HCT116 (cell line): ENCODE results near the gene UVRAG. TPM values are rescaled to one million over a fixed set of nuclear protein-coding genes. Genes with fewer than 3 reads are reported as not detected.

ENCODE experiments used
- ATAC-seq: fragments of 200-7000 bp; cut with Tn5 transposase; 2 replicates; pipeline ENCODE4 v1.9.1; 2020; ENCODE audit warnings: mild to moderate bottlenecking, moderate library complexity
- BruUV-seq: library from RNA; stranded (reverse); fragments of 400-500 nt; replicated peaks from 2 replicates; lab custom pipeline; 2021; lab: Mats Ljungman, UMichigan
- CTCF ChIA-PET: fragments of 300-600 bp; sonication (Branson Sonifier 250); formaldehyde crosslinking; loops from one replicate; lab custom pipeline; 2021; ENCODE audit warnings: antibody characterized with exemption; lab: Charles Lee
- POLR2A ChIA-PET: fragments of 300-600, 350-600 bp; sonication (Branson Sonifier 250); formaldehyde crosslinking; loops from one replicate; lab custom pipeline; 2021; ENCODE audit warnings: antibody characterized with exemption; lab: Charles Lee
- RAD21 ChIA-PET, 2 experiments: fragments of 300-600 bp; sonication (Branson Sonifier 250); formaldehyde crosslinking; loops; one replicate each; lab custom pipeline; 2023; ENCODE audit warnings: low total read pairs in 2 of 2; ENCODE audit not compliant: uncharacterized antibody in 2 of 2, unreplicated experiment in 2 of 2, low non-redundant PET in 1 of 2; lab: Charles Lee
- DNase-seq: peaks from one replicate; pipeline ENCODE4 v3.0.0-alpha.2; 2010; ENCODE audit warnings: low read depth, low spot score
- H2AFZ ChIP-seq: fragments of 200-600 bp; shearing (Covaris generic), sonication (generic); 2 replicates; pipeline ENCODE4 v1.6.1; 2017; ENCODE audit warnings: low read depth, mixed run types, mixed read lengths, antibody characterized with exemption, low read length; ENCODE audit not compliant: poor library complexity, severe bottlenecking
- H3K27ac ChIP-seq: 2 replicates; pipeline ENCODE4 v1.5.1; 2012; ENCODE audit warnings: low read depth, low read length
- H3K27me3 ChIP-seq: fragments of 200-600 bp; sonication (generic); 2 replicates; pipeline ENCODE4 v1.6.1; 2016; ENCODE audit warnings: mixed run types, low read length, mixed read lengths; ENCODE audit not compliant: insufficient read depth
- H3K36me3 ChIP-seq, 2 experiments: fragments of 200-500 bp in 1 of 2; fragments of 200-600 bp in 1 of 2; sonication (Bioruptor generic) in 1 of 2; sonication (generic) in 1 of 2; 2 replicates each; pipeline versions ENCODE4 v1.5.1 to v1.6.1; 2014 to 2016; ENCODE audit warnings: low read length in 2 of 2, inconsistent platforms in 1 of 2, mixed read lengths in 1 of 2, mixed run types in 1 of 2; ENCODE audit not compliant: insufficient read depth in 2 of 2, control insufficient read depth in 1 of 2
- H3K4me1 ChIP-seq, 2 experiments: fragments of 200-600 bp in 1 of 2; sonication (generic) in 1 of 2; 2 replicates each; pipeline versions ENCODE4 v1.5.1 to v1.6.1; 2012 to 2017; ENCODE audit warnings: low read length in 2 of 2, inconsistent platforms in 1 of 2, mild to moderate bottlenecking in 1 of 2, mixed read lengths in 1 of 2, mixed run types in 1 of 2, moderate library complexity in 1 of 2; ENCODE audit not compliant: insufficient read depth in 2 of 2, control insufficient read depth in 1 of 2
- H3K4me2 ChIP-seq: fragments of 200-600 bp; sonication (generic); 2 replicates; pipeline ENCODE4 v1.6.1; 2017; ENCODE audit warnings: mixed run types, low read length, mixed read lengths
- H3K4me3 ChIP-seq, 2 experiments: fragments of 200-600 bp in 1 of 2; sonication (generic) in 1 of 2; replicated peaks in 1 of 2; 2 replicates each; pipeline ENCODE4 v1.5.1; 2011 to 2016; ENCODE audit warnings: low read length in 2 of 2, control low read depth in 1 of 2, low read depth in 1 of 2, mild to moderate bottlenecking in 1 of 2, mixed read lengths in 1 of 2, mixed run types in 1 of 2
- H3K79me2 ChIP-seq: fragments of 200-600 bp; sonication (generic); 2 replicates; pipeline ENCODE4 v1.6.1; 2017; ENCODE audit warnings: mild to moderate bottlenecking, mixed run types, low read length, moderate library complexity, mixed read lengths; ENCODE audit not compliant: insufficient read depth
- H3K9ac ChIP-seq: fragments of 200-600 bp; sonication (generic); 2 replicates; pipeline ENCODE4 v1.6.1; 2016; ENCODE audit warnings: low read length, mixed read lengths
- H3K9me2 ChIP-seq: fragments of 200-600 bp; sonication (generic), shearing (Covaris generic); 2 replicates; pipeline ENCODE4 v1.6.1; 2017; ENCODE audit warnings: mixed run types, mild to moderate bottlenecking, moderate library complexity; ENCODE audit not compliant: insufficient read depth
- H3K9me3 ChIP-seq, 2 experiments: fragments of 200-500 bp in 1 of 2; fragments of 200-600 bp in 1 of 2; sonication (Bioruptor generic) in 1 of 2; sonication (generic) in 1 of 2; 2 replicates each; pipeline ENCODE4 v1.6.1; 2014 to 2017; ENCODE audit warnings: low read length in 2 of 2, mixed read lengths in 2 of 2, inconsistent platforms in 1 of 2, low read depth in 1 of 2, mild to moderate bottlenecking in 1 of 2, mixed run types in 1 of 2, moderate library complexity in 1 of 2; ENCODE audit not compliant: control insufficient read depth in 1 of 2, insufficient read depth in 1 of 2
- H4K20me1 ChIP-seq: fragments of 200-600 bp; sonication (generic), shearing (Covaris generic); 2 replicates; pipeline ENCODE4 v1.6.1; 2017; ENCODE audit warnings: mixed run types, mild to moderate bottlenecking, moderate library complexity; ENCODE audit not compliant: insufficient read depth
- FOSL1 ChIP-seq: IDR thresholded peaks from 2 replicates; pipeline ENCODE4 v1.6.1; 2012; ENCODE audit warnings: low read depth
- JUND ChIP-seq: IDR thresholded peaks from 2 replicates; pipeline ENCODE4 v1.6.1; 2012
- POLR2AphosphoS5 ChIP-seq: IDR thresholded peaks from 2 replicates; pipeline ENCODE4 v1.6.1; 2011; ENCODE audit warnings: mild to moderate bottlenecking, low read depth, low read length, moderate library complexity
- RAD21 ChIP-seq: IDR thresholded peaks from 2 replicates; pipeline ENCODE4 v1.6.1; 2012; ENCODE audit warnings: low read depth, mild to moderate bottlenecking
- REST ChIP-seq: IDR thresholded peaks from 2 replicates; pipeline ENCODE4 v1.6.1; 2012; ENCODE audit warnings: low read depth
- SIN3A ChIP-seq: IDR thresholded peaks from 2 replicates; pipeline ENCODE4 v1.6.1; 2012; ENCODE audit warnings: low read depth
- SP1 ChIP-seq: IDR thresholded peaks from 2 replicates; pipeline ENCODE4 v1.6.1; 2012; ENCODE audit warnings: low read depth
- TCF7L2 ChIP-seq: IDR thresholded peaks from 2 replicates; pipeline ENCODE4 v1.7.0; 2011; ENCODE audit warnings: borderline replicate concordance, inconsistent platforms; ENCODE audit not compliant: insufficient read depth, insufficient read length; ENCODE audit errors: extremely low read depth
- YY1 ChIP-seq: IDR thresholded peaks from 2 replicates; pipeline ENCODE4 v1.6.1; 2011; ENCODE audit warnings: low read length, low read depth, moderate library complexity, mild to moderate bottlenecking; ENCODE audit not compliant: insufficient replicate concordance; ENCODE audit errors: extremely low read depth
- ZFX ChIP-seq: fragments of 450-650 bp; IDR thresholded peaks from 2 replicates; pipeline ENCODE4 v1.6.1; 2017
- intact Hi-C: fragments of 100-400 bp; cut with micrococcal nuclease; formaldehyde crosslinking; loops from 2 replicates; pipeline ENCODE4 v1.10.0; 2022
- total RNA-seq: library from RNA; stranded (reverse); gene quantifications from one replicate; pipeline ENCODE4 v1.2.1, GENCODE V29; 2021; ENCODE audit not compliant: unreplicated experiment
- TF ChIP-seq, protein P1 (sequence below), 3 experiments: fragments of 200-600 bp in 1 of 3; sonication (generic) in 1 of 3; IDR thresholded peaks in 2 of 3; conservative IDR thresholded peaks in 1 of 3; 2 replicates each; pipeline ENCODE4 v1.5.1; 2012 to 2017; ENCODE audit warnings: low read depth in 2 of 3, low read length in 2 of 3, antibody characterized with exemption in 1 of 3, borderline replicate concordance in 1 of 3, control low read depth in 1 of 3, mild to moderate bottlenecking in 1 of 3, mixed read lengths in 1 of 3, mixed run types in 1 of 3, moderate library complexity in 1 of 3; ENCODE audit not compliant: insufficient read depth in 1 of 3
- TF ChIP-seq, protein P2 (sequence below): IDR thresholded peaks from 2 replicates; pipeline ENCODE4 v1.6.1; 2012
- TF ChIP-seq, protein P3 (sequence below): IDR thresholded peaks from 2 replicates; pipeline ENCODE4 v1.6.1; 2012

The UVRAG gene
- total RNA-seq, 1 experiment from 2014 or later: 12.3 TPM

DNA sequence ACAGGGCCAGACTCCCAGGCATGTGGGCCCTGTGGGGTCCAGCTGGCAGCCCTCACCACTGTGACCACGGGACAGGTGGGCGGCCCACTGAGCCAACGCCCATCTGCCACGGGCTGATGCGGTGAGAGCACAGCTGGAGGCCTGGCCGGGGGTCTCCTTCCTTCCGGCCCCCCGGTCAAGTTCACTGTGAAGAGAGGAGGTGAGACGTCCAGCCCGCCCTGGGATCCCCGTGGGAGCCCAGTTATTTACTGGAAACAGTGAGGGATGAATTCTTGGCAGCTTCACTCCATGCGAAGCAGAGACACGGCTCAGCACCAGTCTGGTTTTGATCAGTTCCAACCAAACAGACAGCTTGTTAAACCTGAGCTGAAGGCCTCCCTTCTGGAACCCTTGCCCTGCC is 352.6 kb downstream of the UVRAG start:
- Histone ChIP-seq H3K27ac (no peak overlapping the region), H3K4me1 (no peaks in the 10 kb centered on the region), H3K9ac (no peak overlapping the region), H3K4me3 (no peak overlapping the region), H3K36me3 (no peaks in the 10 kb centered on the region), H3K9me3 (no peaks in the 10 kb centered on the region), H3K9me2 (no peaks in the 10 kb centered on the region), H3K79me2 (no peaks in the 10 kb centered on the region), H2AFZ (no peak overlapping the region), H3K4me2 (no peak overlapping the region), H3K27me3 (no peaks in the 10 kb centered on the region), H4K20me1 (no peaks in the 10 kb centered on the region)
- RAD21 ChIA-PET: no interaction called here
- TF ChIP-seq SP1: no peak
- no peak for TF ChIP-seq ZFX
- TF ChIP-seq YY1: no peak
- no peak for TF ChIP-seq FOSL1
- TF ChIP-seq JUND: no peak
- TF ChIP-seq, protein P1, sequence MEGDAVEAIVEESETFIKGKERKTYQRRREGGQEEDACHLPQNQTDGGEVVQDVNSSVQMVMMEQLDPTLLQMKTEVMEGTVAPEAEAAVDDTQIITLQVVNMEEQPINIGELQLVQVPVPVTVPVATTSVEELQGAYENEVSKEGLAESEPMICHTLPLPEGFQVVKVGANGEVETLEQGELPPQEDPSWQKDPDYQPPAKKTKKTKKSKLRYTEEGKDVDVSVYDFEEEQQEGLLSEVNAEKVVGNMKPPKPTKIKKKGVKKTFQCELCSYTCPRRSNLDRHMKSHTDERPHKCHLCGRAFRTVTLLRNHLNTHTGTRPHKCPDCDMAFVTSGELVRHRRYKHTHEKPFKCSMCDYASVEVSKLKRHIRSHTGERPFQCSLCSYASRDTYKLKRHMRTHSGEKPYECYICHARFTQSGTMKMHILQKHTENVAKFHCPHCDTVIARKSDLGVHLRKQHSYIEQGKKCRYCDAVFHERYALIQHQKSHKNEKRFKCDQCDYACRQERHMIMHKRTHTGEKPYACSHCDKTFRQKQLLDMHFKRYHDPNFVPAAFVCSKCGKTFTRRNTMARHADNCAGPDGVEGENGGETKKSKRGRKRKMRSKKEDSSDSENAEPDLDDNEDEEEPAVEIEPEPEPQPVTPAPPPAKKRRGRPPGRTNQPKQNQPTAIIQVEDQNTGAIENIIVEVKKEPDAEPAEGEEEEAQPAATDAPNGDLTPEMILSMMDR (IDR thresholded peaks at IDR 0.05 in 2 of 3, conservative IDR thresholded peaks at IDR 0.05 in 1 of 3; ENCODE audit: borderline replicate concordance in 1 of 3, insufficient read depth in 1 of 3, low read depth in 2 of 3, low read length in 2 of 3): no peak
- no peak for TF ChIP-seq REST
- TF ChIP-seq, protein P2, sequence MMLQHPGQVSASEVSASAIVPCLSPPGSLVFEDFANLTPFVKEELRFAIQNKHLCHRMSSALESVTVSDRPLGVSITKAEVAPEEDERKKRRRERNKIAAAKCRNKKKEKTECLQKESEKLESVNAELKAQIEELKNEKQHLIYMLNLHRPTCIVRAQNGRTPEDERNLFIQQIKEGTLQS: no peak
- no peak for TF ChIP-seq SIN3A
- TF ChIP-seq, protein P3, sequence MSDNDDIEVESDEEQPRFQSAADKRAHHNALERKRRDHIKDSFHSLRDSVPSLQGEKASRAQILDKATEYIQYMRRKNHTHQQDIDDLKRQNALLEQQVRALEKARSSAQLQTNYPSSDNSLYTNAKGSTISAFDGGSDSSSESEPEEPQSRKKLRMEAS: no peak
- TF ChIP-seq POLR2AphosphoS5: no peak
- no peak for TF ChIP-seq RAD21
- no peak for TF ChIP-seq TCF7L2
- POLR2A ChIA-PET: no interaction called here
- no TSS peak for BruUV-seq
- no peak for DNase-seq
- no peak for ATAC-seq
- CTCF ChIA-PET: no interaction called here
- intact Hi-C loops: no loop called here
